GM19438 (cell line): ENCODE data around the gene KRTAP12-1.
"Not testable (repeated sequence)": the region's sequence is repeated elsewhere in the genome, so short reads cannot be mapped to it uniquely, and the experiment has no call there.

ENCODE experiments used
- ATAC-seq: cut with Tn5 transposase; IDR thresholded peaks from one replicate; pipeline ENCODE4 v1.9.1; 2021; ENCODE audit warnings: low read depth; ENCODE audit not compliant: unreplicated experiment

The KRTAP12-1 gene

GRCh38 chr21:44648557-44649311, 33.2 kb downstream of the KRTAP12-1 start:
- no peak for ATAC-seq

GRCh38 chr21:44647222-44647552, 34.8 kb downstream of the KRTAP12-1 start:
- ATAC-seq, result no peak

- not testable (repeated sequence) for ATAC-seq
Observed at GRCh38 chr21:44646366-44647221, 35.4 kb downstream of the KRTAP12-1 start, which contains the start of gene KRTAP10-11. KRTAP10-11 (plus strand) TSS chr21:44646414; CDS start chr21:44646459, 45 bp downstream.

GRCh38 chr21:44644878-44645277, 37.1 kb downstream of the KRTAP12-1 start:
- no peak for ATAC-seq

- ATAC-seq, result no peak
Observed at GRCh38 chr21:44643741-44644310, 38.1 kb downstream of the KRTAP12-1 start.

- no peak for ATAC-seq
Observed at GRCh38 chr21:44640761-44641160, 41.2 kb downstream of the KRTAP12-1 start.

GRCh38 chr21:44639331-44639655, 42.7 kb downstream of the KRTAP12-1 start:
- no peak for ATAC-seq

GRCh38 chr21:44638506-44639330, 43.2 kb downstream of the KRTAP12-1 start:
- ATAC-seq, result not testable (repeated sequence)

- not testable (repeated sequence) for ATAC-seq
Observed at GRCh38 chr21:44637851-44638348, 44.1 kb downstream of the KRTAP12-1 start.

GRCh38 chr21:44637018-44637850, 44.7 kb downstream of the KRTAP12-1 start, which contains the start of gene KRTAP10-10:
KRTAP10-10 (plus strand) TSS chr21:44637356; CDS start chr21:44637418, 62 bp downstream.
- ATAC-seq, result no peak

GRCh38 chr21:44636209-44637017, 45.5 kb downstream of the KRTAP12-1 start:
- no peak for ATAC-seq

- ATAC-seq, result no peak
Observed at GRCh38 chr21:44632067-44632466, 49.9 kb downstream of the KRTAP12-1 start.
